NCI-H128 (cell line): Measurements from ENCODE around the gene TBC1D22B.
"Not testable (repeated sequence)": the region's sequence is repeated elsewhere in the genome, so short reads cannot be mapped to it uniquely, and the experiment has no call there.

Source experiments
- DNase-seq: peaks from one replicate; lab custom pipeline; 2025; ENCODE audit not compliant: unreplicated experiment; lab: John Stamatoyannopoulos, UW

Gene TBC1D22B

DNA sequence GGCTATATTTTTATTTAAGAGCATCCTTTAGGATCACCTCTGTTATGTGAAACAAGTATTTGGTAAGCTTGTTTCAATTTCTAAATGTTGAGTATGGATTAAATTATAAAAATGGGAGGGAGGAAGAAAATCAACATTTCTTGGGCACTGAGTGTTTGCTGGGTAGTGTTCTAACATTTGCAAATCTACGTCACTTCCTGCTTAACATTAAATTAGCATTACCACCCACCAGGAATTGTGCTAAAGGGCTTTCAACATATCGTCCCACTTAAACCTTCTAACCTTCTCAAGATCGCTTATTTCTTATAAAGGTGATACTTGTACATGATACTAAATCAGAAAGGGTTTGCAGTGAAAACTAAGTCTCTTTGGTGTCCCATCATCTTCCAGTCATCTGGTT lies 8.3 kb downstream of the TBC1D22B start:
- DNase-seq = no peak

- DNase-seq = no peak
Observed at GRCh38 chr6:37269105-37269504, 11.5 kb downstream of the TBC1D22B start.

- DNase-seq = no peak
Observed at GRCh38 chr6:37272834-37273566, 15.4 kb downstream of the TBC1D22B start.

GRCh38 chr6:37273690-37274089 lies 16.1 kb downstream of the TBC1D22B start:
- no peak for DNase-seq

- no peak for DNase-seq
Observed at GRCh38 chr6:37275350-37275749, 17.8 kb downstream of the TBC1D22B start.

DNA sequence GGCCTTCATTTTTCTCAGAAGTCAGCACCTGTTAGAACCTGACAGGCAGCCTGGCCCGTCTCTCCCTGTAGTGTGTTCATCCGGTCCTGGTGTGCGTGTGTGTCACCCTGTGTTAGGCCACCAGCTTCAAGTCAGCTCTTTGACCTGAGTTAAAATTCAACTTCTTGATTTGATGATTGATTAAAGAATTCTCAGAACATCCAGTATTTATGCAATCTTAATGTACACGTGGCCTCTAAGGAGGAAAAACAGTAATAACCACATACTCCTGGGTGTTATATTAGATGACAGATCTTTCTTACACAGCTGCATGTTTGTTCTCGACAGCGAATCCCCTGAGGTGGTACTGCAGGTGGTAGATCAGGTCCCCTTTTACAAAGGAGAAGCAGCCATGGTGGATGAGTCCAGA lies 19.4 kb downstream of the TBC1D22B start:
- DNase-seq = no peak

DNA sequence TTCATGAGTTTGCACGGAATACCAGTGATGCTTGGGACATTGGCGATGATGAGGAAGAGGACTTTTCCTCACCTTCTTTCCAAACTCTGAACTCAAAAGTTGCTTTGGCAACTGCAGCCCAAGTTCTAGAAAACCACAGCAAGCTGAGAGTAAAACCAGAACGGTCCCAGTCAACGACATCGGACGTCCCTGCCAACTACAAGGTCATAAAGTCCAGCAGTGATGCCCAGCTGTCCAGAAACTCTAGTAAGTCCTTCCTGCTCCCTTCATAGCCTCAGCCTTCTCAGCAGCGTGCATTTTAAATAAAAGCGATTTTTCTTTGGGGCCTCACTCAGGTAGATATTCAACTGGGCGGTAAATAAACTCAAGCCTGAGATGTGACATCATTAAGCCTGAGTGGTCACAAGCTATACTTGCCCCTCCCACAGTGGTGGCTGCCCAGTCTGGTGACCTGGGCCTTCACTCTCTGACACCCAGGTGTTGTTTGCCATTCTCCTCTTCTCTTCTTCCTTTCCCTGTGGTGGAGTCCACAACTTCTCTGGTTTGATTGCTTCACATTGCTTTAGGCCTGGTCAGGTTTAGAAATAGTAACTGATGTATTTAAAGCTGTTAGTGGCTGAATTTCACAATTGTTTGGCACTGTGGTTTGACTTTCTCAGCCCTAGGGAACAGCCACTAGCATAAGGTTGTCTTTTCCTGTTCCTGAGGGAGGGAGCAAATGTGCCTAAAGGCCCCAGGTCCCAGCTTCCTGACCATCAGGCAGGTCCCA lies 22.0 kb downstream of the TBC1D22B start:
- no peak for DNase-seq

DNA sequence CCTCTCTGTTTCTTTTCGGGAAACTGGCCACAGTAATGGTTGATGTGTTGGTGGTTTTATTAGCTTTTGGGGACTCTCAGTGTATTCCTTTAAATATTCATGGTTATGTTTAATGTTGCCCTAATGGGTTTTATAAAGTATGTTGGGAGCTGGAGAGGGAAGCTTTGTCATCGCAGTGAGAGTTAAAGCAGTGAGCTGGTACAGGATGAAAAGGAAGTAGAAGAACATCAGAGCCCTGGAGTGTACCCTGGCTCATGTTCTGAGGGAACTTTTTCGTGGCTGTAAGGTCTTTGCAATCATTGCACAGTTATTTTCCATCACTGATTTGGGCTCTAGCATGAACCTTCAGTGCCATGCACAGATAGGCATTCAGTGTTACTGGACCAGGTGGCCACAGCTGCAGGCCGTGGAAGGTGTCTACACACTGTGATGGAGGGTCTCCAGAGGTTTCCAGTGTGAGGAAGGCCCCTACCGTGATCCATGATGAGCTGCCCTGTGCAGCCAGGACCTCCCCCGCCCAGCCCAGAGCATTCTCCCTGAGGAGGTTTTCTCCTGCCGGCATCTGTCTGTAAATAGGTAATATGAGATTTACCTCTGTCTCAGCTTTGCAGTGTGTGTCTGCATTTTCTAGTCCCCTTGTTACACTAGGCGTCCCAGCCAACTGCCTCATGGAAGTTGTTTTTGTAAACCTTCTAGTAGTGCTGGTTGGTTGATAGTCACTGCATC lies 22.8 kb downstream of the TBC1D22B start:
- DNase-seq = no peak

- no peak for DNase-seq
Observed at GRCh38 chr6:37282371-37282770, 24.8 kb downstream of the TBC1D22B start.

DNA sequence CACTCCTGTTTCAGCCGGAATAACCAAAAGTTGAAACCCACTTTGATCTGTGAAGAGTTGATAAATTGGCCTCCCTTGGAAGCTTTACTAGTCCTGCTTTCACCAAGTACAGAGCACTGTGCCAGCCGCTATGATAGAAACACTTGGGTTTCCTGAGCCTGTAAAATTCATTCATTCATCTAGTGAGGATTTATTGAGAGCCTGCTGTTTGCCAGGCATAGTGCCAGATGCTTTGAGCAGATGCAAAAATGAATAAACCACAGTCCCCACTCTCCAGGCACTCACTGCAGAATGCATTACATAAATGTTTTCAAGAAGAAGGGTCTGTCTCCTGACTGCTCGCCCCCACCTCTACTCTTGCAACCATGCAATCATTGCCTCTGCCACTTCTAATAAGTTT lies 25.7 kb downstream of the TBC1D22B start:
- DNase-seq = no peak

GRCh38 chr6:37283671-37284151 lies 26.1 kb downstream of the TBC1D22B start:
- DNase-seq = no peak

DNA sequence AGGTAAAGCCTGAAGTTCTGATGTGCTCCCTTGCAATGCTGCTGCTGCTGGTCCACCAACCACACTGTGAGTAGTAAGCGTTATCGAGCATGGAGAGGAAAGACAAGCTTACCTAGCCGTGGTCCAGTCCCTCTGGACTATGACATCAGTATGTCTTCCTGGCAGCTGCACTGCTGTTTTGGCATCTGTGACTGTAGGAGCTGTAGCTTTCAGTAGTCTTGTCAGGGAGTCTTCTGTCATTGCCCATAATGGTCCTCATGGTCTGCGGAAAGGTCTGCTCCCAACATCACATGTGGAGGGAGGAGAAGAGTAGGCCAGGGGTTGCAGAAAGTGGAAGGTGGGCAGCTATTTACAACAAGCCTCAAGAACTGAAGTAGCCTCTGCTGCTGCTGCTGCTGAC lies 27.2 kb downstream of the TBC1D22B start:
- no peak for DNase-seq

DNA sequence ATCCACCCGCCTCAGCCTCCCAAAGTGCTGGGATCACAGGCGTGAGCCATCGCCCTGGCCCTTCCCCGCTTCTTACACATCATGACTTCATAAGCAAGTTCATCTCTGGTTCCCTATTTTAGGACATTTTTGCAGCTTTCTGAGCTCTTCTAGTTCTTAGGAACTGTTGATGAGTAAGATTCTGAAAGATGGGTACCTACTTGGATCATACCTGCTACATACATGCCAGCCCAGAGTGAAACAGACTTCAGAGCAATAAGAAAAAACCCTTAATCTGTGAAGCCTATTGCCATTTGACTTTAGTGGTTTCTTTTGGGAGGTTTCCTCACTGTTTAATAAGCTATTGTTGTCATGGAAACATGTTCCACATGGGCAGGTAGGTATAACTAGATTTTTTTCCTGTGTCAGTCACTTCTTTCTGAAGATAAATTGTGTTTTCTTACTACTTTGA lies 28.3 kb downstream of the TBC1D22B start:
- no peak for DNase-seq

GRCh38 chr6:37287519-37288157 lies 30.1 kb downstream of the TBC1D22B start:
- no peak for DNase-seq

DNA sequence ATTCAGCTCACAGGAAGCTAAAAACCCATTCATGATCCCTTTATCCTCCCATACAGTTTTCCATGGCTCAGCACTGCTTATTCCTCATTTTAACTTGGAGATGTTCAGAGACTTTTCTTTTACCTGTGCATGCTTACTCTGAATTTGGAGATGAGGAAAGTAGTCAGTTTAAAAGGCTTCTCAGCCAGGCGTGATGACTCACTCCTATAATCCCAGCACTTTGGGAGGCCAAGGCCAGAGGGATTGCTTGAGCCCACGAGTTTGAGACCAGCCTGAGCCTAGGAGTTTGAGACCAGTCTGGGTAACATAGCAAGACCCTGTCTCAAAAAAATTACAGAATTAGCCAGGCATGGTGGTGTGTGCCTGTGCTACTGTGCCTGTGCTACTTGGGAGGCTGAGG lies 30.7 kb downstream of the TBC1D22B start:
- DNase-seq = no peak

DNA sequence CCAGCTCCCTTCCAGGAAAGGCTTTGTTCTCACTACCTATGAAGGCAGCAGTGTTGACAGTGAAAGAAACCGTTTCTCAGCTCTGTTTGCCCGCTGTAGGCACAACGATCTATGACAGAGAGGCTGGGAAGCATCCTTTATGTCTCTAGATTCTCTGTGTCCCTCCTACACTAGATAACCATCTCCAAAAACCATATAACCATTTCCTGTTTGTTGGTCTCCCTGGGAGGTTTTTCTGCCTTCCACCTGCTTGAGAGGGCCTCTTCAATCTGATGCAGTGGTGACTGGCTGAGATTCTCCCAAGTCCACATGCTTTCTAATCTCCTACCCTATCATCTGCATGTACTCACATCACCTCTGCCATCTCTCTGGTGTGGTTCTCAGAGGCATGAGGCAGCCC lies 32.4 kb downstream of the TBC1D22B start:
- DNase-seq = no peak

- DNase-seq = no peak
Observed at GRCh38 chr6:37293426-37293825, 35.9 kb downstream of the TBC1D22B start.

DNA sequence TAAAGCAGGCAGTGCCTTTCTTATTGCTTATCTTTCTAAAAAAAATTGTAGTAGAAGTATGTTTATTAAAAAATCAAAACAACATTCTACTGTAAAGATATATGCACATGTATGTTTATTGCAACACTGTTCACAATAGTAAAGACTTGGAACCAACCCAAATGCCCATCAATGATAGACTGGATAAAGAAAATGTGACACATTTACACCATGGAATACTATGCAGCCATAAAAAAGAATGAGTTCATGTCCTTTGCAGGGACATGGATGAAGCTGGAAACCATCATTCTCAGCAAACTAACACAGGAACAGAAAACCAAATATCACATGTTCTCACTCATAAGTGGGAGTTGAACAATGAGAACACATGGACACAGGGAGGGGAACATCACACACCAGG lies 40.1 kb downstream of the TBC1D22B start:
- DNase-seq = not testable (repeated sequence)

- no peak for DNase-seq
Observed at GRCh38 chr6:37298958-37299357, 41.4 kb downstream of the TBC1D22B start.

- DNase-seq = no peak
Observed at GRCh38 chr6:37299990-37300389, 42.4 kb downstream of the TBC1D22B start.

DNA sequence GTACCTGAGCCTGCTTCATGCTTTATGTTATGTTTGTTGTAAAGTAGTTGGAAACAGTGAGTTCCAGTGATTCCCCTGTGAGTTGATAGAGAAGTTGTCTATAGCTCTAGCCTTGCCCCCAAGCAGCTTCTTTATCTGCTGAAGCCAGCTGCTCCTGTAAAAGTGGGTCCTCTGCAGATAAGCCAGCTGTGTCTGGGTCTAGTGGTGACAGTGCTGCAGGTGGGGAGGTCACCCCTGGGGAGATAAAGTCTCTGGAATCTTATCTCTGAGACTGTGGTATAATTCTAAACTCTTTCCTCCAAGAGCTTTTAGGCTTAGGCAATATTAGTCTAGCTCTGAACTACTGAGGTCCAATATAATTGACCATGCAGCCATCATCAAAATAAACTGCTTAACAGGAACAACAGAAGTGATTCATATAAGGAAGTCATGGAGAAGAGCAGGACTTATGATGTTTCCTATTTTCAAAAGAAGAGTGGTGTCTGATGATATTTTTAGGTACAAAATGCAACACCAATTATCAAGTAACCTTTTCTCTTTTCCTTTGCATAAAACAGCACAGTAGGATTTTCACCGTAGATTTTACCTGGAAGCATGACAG lies 44.6 kb downstream of the TBC1D22B start:
- no peak for DNase-seq
